ENCODE data around the gene JPH4.

- TF ChIP-seq SIRT6 (IDR thresholded peaks at IDR 0.05; ENCODE audit: low read length) (no peak), POLR2AphosphoS5 (IDR thresholded peaks at IDR 0.05; ENCODE audit: low read depth, low read length) (no peak), POLR2A (IDR thresholded peaks at IDR 0.05; ENCODE audit: control extremely low read depth in 1 of 2, low read depth in 2 of 2, low read length in 2 of 2) (no peak; a peak in 1 of 3 replicates)
Observed at GRCh38 chr14:23561259-23561658, 17.3 kb downstream of the JPH4 start.

Data from H1 (cell line).